ENCODE data around the gene TAS1R2. TPM values are rescaled to one million over a fixed set of nuclear protein-coding genes. Genes with fewer than 3 reads are reported as not detected.

TAS1R2 gene
- polyA plus RNA-seq, 1 of the 3 experiments (the other 2 are of a cell fraction): not detected

DNA sequence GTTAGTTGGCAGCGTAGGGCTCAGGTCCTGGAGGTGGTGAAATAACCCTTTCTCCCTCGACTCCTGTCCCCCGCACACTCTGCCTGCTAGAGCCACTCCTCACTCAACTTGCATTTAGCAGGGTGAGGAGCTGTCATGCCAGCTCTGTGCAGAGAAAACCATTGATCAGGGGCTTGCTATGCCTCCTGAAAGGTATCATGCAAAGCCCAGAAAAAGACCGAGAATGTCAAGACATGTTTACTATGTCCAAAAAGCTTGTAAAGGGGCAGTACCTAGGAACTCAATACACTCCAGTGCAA lies 24.9 kb upstream of the TAS1R2 start:
- H3K27me3 ChIP-seq (ENCODE audit: insufficient read depth): no peaks in the 10 kb centered on the region
- no peak overlapping the region for H2AFZ ChIP-seq (ENCODE audit: low read depth)
- TF ChIP-seq, protein P1, sequence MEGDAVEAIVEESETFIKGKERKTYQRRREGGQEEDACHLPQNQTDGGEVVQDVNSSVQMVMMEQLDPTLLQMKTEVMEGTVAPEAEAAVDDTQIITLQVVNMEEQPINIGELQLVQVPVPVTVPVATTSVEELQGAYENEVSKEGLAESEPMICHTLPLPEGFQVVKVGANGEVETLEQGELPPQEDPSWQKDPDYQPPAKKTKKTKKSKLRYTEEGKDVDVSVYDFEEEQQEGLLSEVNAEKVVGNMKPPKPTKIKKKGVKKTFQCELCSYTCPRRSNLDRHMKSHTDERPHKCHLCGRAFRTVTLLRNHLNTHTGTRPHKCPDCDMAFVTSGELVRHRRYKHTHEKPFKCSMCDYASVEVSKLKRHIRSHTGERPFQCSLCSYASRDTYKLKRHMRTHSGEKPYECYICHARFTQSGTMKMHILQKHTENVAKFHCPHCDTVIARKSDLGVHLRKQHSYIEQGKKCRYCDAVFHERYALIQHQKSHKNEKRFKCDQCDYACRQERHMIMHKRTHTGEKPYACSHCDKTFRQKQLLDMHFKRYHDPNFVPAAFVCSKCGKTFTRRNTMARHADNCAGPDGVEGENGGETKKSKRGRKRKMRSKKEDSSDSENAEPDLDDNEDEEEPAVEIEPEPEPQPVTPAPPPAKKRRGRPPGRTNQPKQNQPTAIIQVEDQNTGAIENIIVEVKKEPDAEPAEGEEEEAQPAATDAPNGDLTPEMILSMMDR (IDR thresholded peaks at IDR 0.05): no peak
- TF ChIP-seq, protein P2, sequence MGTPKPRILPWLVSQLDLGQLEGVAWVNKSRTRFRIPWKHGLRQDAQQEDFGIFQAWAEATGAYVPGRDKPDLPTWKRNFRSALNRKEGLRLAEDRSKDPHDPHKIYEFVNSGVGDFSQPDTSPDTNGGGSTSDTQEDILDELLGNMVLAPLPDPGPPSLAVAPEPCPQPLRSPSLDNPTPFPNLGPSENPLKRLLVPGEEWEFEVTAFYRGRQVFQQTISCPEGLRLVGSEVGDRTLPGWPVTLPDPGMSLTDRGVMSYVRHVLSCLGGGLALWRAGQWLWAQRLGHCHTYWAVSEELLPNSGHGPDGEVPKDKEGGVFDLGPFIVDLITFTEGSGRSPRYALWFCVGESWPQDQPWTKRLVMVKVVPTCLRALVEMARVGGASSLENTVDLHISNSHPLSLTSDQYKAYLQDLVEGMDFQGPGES (IDR thresholded peaks at IDR 0.05; ENCODE audit: low read depth, low read length): no peak
- TF ChIP-seq POLR2AphosphoS5 (IDR thresholded peaks at IDR 0.05; ENCODE audit: low read depth, low read length): no peak
- TF ChIP-seq, protein P3, sequence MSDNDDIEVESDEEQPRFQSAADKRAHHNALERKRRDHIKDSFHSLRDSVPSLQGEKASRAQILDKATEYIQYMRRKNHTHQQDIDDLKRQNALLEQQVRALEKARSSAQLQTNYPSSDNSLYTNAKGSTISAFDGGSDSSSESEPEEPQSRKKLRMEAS (IDR thresholded peaks at IDR 0.05; ENCODE audit: low read depth): no peak
- TF ChIP-seq, protein P4, sequence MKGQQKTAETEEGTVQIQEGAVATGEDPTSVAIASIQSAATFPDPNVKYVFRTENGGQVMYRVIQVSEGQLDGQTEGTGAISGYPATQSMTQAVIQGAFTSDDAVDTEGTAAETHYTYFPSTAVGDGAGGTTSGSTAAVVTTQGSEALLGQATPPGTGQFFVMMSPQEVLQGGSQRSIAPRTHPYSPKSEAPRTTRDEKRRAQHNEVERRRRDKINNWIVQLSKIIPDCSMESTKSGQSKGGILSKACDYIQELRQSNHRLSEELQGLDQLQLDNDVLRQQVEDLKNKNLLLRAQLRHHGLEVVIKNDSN (IDR thresholded peaks at IDR 0.05; ENCODE audit: borderline replicate concordance, low read depth): no peak
- TF ChIP-seq RCOR1 (IDR thresholded peaks at IDR 0.05; ENCODE audit: low read length): no peak
- TF ChIP-seq, protein P5, sequence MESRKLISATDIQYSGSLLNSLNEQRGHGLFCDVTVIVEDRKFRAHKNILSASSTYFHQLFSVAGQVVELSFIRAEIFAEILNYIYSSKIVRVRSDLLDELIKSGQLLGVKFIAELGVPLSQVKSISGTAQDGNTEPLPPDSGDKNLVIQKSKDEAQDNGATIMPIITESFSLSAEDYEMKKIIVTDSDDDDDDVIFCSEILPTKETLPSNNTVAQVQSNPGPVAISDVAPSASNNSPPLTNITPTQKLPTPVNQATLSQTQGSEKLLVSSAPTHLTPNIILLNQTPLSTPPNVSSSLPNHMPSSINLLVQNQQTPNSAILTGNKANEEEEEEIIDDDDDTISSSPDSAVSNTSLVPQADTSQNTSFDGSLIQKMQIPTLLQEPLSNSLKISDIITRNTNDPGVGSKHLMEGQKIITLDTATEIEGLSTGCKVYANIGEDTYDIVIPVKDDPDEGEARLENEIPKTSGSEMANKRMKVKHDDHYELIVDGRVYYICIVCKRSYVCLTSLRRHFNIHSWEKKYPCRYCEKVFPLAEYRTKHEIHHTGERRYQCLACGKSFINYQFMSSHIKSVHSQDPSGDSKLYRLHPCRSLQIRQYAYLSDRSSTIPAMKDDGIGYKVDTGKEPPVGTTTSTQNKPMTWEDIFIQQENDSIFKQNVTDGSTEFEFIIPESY (IDR thresholded peaks at IDR 0.05; ENCODE audit: borderline replicate concordance, low read depth): no peak
- TF ChIP-seq FOXJ3 (CRISPR knock-in tag; IDR thresholded peaks at IDR 0.05): no peak
- TF ChIP-seq, protein P6, sequence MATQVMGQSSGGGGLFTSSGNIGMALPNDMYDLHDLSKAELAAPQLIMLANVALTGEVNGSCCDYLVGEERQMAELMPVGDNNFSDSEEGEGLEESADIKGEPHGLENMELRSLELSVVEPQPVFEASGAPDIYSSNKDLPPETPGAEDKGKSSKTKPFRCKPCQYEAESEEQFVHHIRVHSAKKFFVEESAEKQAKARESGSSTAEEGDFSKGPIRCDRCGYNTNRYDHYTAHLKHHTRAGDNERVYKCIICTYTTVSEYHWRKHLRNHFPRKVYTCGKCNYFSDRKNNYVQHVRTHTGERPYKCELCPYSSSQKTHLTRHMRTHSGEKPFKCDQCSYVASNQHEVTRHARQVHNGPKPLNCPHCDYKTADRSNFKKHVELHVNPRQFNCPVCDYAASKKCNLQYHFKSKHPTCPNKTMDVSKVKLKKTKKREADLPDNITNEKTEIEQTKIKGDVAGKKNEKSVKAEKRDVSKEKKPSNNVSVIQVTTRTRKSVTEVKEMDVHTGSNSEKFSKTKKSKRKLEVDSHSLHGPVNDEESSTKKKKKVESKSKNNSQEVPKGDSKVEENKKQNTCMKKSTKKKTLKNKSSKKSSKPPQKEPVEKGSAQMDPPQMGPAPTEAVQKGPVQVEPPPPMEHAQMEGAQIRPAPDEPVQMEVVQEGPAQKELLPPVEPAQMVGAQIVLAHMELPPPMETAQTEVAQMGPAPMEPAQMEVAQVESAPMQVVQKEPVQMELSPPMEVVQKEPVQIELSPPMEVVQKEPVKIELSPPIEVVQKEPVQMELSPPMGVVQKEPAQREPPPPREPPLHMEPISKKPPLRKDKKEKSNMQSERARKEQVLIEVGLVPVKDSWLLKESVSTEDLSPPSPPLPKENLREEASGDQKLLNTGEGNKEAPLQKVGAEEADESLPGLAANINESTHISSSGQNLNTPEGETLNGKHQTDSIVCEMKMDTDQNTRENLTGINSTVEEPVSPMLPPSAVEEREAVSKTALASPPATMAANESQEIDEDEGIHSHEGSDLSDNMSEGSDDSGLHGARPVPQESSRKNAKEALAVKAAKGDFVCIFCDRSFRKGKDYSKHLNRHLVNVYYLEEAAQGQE (IDR thresholded peaks at IDR 0.05; ENCODE audit: low read depth, low read length): no peak
- no peak for TF ChIP-seq RAD21 (IDR thresholded peaks at IDR 0.05; ENCODE audit: low read length)
- POLR2A ChIA-PET: interaction anchor here (2.4 kb wide), 1 partner anchor 18 kb away, joined by 8 read pairs; the partner anchor contains the start of gene ALDH4A1
- no peak overlapping the region for H3K9ac ChIP-seq
- no peaks in the 10 kb centered on the region for H3K79me2 ChIP-seq (ENCODE audit: insufficient read depth)
- peaks cover 5% of the 10 kb centered on the region for H3F3A ChIP-seq (replicated peaks; ENCODE audit: insufficient read depth)
- WGBS (ENCODE audit: low lambda C conversion rate): 34% methylated on average over 4 of the region's 4 CpGs
- no peak overlapping the region; a peak in 1 of 4 replicates for H3K4me3 ChIP-seq (ENCODE audit: low read depth in 2 of 2, low read length in 1 of 2)
- no peaks in the 10 kb centered on the region for H3K9me3 ChIP-seq
- CTCF ChIA-PET: interaction anchor here (0.6 to 25.9 kb wide), 55 partner anchors 10 to 924 kb away, joined by 3 to 350 read pairs (median 4); partner anchors contain the start of genes ALDH4A1, EMC1, IFFO2 and MRTO4
- H4K20me1 ChIP-seq (ENCODE audit: insufficient read depth): no peaks in the 10 kb centered on the region
- peaks cover 3 to 4% of the 10 kb centered on the region in 2 experiments; a peak in 2 of 4 replicates for H3K4me1 ChIP-seq (ENCODE audit: control insufficient read depth in 1 of 2, insufficient read depth in 2 of 2, low read depth in 1 of 2, low read length in 1 of 2)
- no peak for DNase-seq
- H3K36me3 ChIP-seq (replicated peaks in 1 of 2; ENCODE audit: control insufficient read depth in 1 of 2, insufficient read depth in 2 of 2, low read length in 1 of 2): peaks cover 0 to 3% of the 10 kb centered on the region in 2 experiments
- H3K9me2 ChIP-seq: no peaks in the 10 kb centered on the region
- H3K27ac ChIP-seq (ENCODE audit: low read depth in 2 of 2, low read length in 1 of 2): no peak overlapping the region
- H3K4me2 ChIP-seq: no peak overlapping the region
